ENCODE data around the gene UIMC1.

UIMC1 gene

DNA sequence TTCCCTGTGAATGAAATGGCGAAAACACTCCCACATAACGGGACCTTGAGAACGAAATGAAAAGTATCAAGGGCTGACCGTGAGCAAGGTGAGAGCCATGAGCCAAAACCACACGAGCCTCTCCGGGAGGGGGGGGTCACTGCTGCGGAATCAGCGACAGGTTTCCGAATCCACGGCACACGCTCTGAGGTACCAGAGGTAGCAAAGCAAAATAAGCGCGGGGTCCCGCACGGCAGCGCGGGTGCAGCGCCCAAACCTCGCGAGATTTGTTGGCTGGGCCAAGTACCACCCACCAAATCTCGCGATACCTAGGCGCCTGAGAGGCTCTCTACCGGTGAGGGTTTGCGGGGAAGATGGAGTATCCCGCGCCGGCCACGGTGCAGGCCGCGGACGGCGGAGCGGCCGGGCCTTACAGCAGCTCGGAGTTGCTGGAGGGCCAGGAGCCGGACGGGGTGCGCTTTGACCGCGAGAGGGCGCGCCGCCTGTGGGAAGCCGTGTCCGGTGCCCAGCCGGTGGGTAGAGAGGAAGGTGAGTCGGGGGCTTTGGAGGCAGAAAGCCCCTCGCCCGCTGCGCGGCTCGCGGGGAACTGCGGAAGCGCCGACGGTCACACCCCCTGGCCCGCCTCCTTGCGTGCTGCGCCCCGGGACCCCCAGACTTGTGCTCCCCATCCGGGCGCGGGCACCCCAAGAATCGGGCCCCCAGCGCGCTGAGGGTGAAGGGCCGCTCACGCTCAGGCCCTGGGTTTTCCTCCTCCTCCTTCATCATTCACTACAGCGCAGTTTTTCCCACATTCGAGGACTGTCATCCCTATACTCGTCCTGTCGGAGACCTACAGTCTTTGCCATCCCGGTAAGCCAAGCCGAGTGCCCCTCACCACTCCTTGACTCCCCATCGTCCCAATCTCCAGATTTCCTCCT is 16.1 kb upstream of the UIMC1 start, which contains the start of gene ZNF346 (continued):
- TF ChIP-seq, protein P1, sequence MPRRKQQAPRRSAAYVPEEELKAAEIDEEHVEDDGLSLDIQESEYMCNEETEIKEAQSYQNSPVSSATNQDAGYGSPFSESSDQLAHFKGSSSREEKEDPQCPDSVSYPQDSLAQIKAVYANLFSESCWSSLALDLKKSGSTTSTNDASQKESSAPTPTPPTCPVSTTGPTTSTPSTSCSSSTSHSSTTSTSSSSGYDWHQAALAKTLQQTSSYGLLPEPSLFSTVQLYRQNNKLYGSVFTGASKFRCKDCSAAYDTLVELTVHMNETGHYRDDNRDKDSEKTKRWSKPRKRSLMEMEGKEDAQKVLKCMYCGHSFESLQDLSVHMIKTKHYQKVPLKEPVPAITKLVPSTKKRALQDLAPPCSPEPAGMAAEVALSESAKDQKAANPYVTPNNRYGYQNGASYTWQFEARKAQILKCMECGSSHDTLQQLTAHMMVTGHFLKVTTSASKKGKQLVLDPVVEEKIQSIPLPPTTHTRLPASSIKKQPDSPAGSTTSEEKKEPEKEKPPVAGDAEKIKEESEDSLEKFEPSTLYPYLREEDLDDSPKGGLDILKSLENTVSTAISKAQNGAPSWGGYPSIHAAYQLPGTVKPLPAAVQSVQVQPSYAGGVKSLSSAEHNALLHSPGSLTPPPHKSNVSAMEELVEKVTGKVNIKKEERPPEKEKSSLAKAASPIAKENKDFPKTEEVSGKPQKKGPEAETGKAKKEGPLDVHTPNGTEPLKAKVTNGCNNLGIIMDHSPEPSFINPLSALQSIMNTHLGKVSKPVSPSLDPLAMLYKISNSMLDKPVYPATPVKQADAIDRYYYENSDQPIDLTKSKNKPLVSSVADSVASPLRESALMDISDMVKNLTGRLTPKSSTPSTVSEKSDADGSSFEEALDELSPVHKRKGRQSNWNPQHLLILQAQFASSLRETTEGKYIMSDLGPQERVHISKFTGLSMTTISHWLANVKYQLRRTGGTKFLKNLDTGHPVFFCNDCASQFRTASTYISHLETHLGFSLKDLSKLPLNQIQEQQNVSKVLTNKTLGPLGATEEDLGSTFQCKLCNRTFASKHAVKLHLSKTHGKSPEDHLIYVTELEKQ (tag by site-specific recombination; IDR thresholded peaks at IDR 0.05; ENCODE audit: borderline replicate concordance), result no peak
- TF ChIP-seq ZNF596 (tag by site-specific recombination; IDR thresholded peaks at IDR 0.05) (no peak), ZNF133 (tag by site-specific recombination; IDR thresholded peaks at IDR 0.05) (no peak), ZNF335 (tag by site-specific recombination; conservative IDR thresholded peaks at IDR 0.05) (peak; percentile 85), ZNF175 (tag by site-specific recombination; IDR thresholded peaks at IDR 0.05) (no peak), ZNF621 (tag by site-specific recombination; IDR thresholded peaks at IDR 0.05) (no peak), ZBTB6 (tag by site-specific recombination; IDR thresholded peaks at IDR 0.05) (peak; percentile 94), ZNF394 (tag by site-specific recombination; IDR thresholded peaks at IDR 0.05; ENCODE audit: borderline replicate concordance) (peak; percentile 86; the same call in 1 of the 2 replicates), ZNF311 (tag by site-specific recombination; IDR thresholded peaks at IDR 0.05; ENCODE audit: borderline replicate concordance) (no peak), ZNF169 (tag by site-specific recombination; IDR thresholded peaks at IDR 0.05) (no peak), HOXA7 (CRISPR knock-in tag; IDR thresholded peaks at IDR 0.05; ENCODE audit: borderline replicate concordance) (no peak), SP7 (tag by site-specific recombination; IDR thresholded peaks at IDR 0.05) (peak; percentile 64), ZNF623 (tag by site-specific recombination; IDR thresholded peaks at IDR 0.05) (no peak), ZNF629 (tag by site-specific recombination; IDR thresholded peaks at IDR 0.05) (0 out of 2 replicates have a peak, but pooled peaks have one; percentile 31), MYNN (tag by site-specific recombination; IDR thresholded peaks at IDR 0.05; ENCODE audit: borderline replicate concordance) (no peak; the same call in 1 of the 2 replicates), ZNF521 (tag by site-specific recombination; IDR thresholded peaks at IDR 0.05) (no peak), ZNF707 (tag by site-specific recombination; IDR thresholded peaks at IDR 0.05) (no peak), ZNF324 (tag by site-specific recombination; IDR thresholded peaks at IDR 0.05) (peak; percentile 84), BCL6B (tag by site-specific recombination; IDR thresholded peaks at IDR 0.05) (no peak), RBAK (tag by site-specific recombination; IDR thresholded peaks at IDR 0.05) (no peak), ZNF426 (tag by site-specific recombination; IDR thresholded peaks at IDR 0.05) (no peak), OSR2 (tag by site-specific recombination; IDR thresholded peaks at IDR 0.05) (peak; percentile 73), ZNF488 (tag by site-specific recombination; IDR thresholded peaks at IDR 0.05) (no peak), KLF10 (tag by site-specific recombination; IDR thresholded peaks at IDR 0.05) (0 out of 2 replicates have a peak, but pooled peaks have one; percentile 25)
- TF ChIP-seq, protein P2, sequence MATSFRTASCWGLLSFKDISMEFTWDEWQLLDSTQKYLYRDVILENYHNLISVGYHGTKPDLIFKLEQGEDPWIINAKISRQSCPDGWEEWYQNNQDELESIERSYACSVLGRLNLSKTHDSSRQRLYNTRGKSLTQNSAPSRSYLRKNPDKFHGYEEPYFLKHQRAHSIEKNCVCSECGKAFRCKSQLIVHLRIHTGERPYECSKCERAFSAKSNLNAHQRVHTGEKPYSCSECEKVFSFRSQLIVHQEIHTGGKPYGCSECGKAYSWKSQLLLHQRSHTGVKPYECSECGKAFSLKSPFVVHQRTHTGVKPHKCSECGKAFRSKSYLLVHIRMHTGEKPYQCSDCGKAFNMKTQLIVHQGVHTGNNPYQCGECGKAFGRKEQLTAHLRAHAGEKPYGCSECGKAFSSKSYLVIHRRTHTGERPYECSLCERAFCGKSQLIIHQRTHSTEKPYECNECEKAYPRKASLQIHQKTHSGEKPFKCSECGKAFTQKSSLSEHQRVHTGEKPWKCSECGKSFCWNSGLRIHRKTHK (tag by site-specific recombination; IDR thresholded peaks at IDR 0.05), result no peak
- TF ChIP-seq, protein P3, sequence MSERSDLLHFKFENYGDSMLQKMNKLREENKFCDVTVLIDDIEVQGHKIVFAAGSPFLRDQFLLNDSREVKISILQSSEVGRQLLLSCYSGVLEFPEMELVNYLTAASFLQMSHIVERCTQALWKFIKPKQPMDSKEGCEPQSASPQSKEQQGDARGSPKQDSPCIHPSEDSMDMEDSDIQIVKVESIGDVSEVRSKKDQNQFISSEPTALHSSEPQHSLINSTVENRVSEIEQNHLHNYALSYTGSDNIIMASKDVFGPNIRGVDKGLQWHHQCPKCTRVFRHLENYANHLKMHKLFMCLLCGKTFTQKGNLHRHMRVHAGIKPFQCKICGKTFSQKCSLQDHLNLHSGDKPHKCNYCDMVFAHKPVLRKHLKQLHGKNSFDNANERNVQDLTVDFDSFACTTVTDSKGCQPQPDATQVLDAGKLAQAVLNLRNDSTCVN (tag by site-specific recombination; optimal IDR thresholded peaks at IDR 0.05), result peak; percentile 87
- TF ChIP-seq, protein P4, sequence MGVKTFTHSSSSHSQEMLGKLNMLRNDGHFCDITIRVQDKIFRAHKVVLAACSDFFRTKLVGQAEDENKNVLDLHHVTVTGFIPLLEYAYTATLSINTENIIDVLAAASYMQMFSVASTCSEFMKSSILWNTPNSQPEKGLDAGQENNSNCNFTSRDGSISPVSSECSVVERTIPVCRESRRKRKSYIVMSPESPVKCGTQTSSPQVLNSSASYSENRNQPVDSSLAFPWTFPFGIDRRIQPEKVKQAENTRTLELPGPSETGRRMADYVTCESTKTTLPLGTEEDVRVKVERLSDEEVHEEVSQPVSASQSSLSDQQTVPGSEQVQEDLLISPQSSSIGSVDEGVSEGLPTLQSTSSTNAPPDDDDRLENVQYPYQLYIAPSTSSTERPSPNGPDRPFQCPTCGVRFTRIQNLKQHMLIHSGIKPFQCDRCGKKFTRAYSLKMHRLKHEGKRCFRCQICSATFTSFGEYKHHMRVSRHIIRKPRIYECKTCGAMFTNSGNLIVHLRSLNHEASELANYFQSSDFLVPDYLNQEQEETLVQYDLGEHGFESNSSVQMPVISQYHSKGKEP (tag by site-specific recombination; IDR thresholded peaks at IDR 0.05), result no peak

All from HEK293 (cell line).